Natural killer cell treated with Interleukin-12 subunit alpha and Interleukin-12 subunit beta and Interleukin-15 and Interleukin-18, amount 100 ng/mL, for 72 hours (primary cell): Measurements from ENCODE around the gene RRP15. TPM values are rescaled to one million over a fixed set of nuclear protein-coding genes. Genes with fewer than 3 reads are reported as not detected.

ENCODE experiments used
- ATAC-seq, 2 donors: fragments of 150-1000 bp; cut with Tn5 transposase in 1 of 2; sonication (Bioruptor Pico), chemical (Tn5 transposase) in 1 of 2; 2 replicates each; pipeline ENCODE4 v1.10.0; 2021
- DNase-seq: peaks from one replicate; pipeline ENCODE4 v3.0.0; 2022; ENCODE audit warnings: low spot score
- H3K27ac Mint-ChIP-seq, 2 donors: 1 replicate in 1 of 2; 2 replicates in 1 of 2; pipeline ENCODE4 v1.8.0; 2022; ENCODE audit warnings: mixed read lengths in 2 of 2, mild to moderate bottlenecking in 1 of 2, moderate library complexity in 1 of 2
- H3K27me3 Mint-ChIP-seq, 2 donors: 1 replicate in 1 of 2; 2 replicates in 1 of 2; pipeline ENCODE4 v1.8.0; 2022; ENCODE audit warnings: mixed read lengths in 2 of 2
- H3K36me3 Mint-ChIP-seq: one replicate; pipeline ENCODE4 v1.8.0; 2022; ENCODE audit warnings: mixed read lengths
- H3K4me1 Mint-ChIP-seq, 2 donors: 1 replicate in 1 of 2; 2 replicates in 1 of 2; pipeline ENCODE4 v1.8.0; 2022; ENCODE audit warnings: low read depth in 2 of 2, mixed read lengths in 2 of 2, mild to moderate bottlenecking in 1 of 2
- H3K4me3 Mint-ChIP-seq: one replicate; pipeline ENCODE4 v1.8.0; 2022; ENCODE audit warnings: mixed read lengths
- H3K9me3 Mint-ChIP-seq: 2 replicates; pipeline ENCODE4 v1.8.0; 2022; ENCODE audit warnings: mixed read lengths
- total RNA-seq, 2 donors: library from RNA; stranded (reverse); gene quantifications; one replicate each; pipeline ENCODE4 v1.2.3, GENCODE V29; 2022

RRP15 gene
- total RNA-seq, 2 donors from 2014 or later = 23.9 to 32.4 TPM

DNA sequence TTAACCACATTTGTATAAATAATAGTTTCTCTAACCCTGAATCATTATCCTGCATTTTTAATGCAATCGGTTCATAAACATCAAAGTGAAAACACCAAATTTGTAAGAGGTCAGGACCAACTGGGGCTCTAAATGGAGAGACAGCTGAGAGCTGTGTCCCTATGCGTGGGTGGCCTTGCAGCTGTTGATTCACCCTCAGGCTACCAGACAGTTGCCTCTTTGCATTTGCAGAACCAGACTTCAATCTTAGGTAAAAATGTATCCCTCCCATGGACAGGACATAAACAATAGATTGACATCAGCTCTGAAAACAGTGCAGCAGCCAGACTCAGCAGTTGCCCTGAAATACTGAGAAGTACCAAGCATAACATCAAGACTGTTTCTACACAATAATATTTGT lies 51.2 kb downstream of the RRP15 start:
- Mint-ChIP-seq H3K27ac (no peak overlapping the region), H3K9me3 (no peaks in the 10 kb centered on the region), H3K36me3 (no peaks in the 10 kb centered on the region), H3K4me1 (no peaks in the 10 kb centered on the region), H3K4me3 (no peak overlapping the region), H3K27me3 (no peaks in the 10 kb centered on the region)
- no peak for ATAC-seq
- DNase-seq = no peak

DNA sequence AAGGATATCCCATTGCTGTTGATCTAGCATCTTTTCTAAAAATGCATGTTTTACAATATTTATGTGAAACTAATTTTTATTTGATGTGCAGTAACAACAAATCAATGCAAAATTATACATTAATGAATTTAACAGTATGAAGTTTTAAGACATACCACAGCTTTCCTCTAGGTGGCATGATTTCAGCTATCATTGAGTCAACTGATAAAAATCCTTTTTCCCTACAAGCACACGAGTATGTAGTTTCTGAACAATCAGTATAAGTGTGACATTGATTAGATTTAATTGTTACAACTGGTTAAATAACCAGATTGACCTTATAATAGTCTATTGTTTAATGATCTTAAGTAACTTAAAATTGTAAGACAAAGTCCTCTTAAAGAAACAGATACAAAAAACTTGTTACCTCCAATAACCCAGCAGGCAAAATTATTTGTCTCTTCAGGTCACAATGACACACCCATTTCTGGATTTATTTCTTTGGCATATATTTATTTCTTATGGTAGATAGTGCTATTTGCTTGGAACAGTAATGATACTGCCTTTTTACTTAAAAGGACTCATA lies 54.3 kb downstream of the RRP15 start:
- Mint-ChIP-seq H3K4me1 (no peaks in the 10 kb centered on the region), H3K27me3 (peaks cover 0 to 7% of the 10 kb centered on the region in 2 donors), H3K36me3 (no peaks in the 10 kb centered on the region), H3K4me3 (no peak overlapping the region), H3K27ac (no peak overlapping the region), H3K9me3 (no peaks in the 10 kb centered on the region)
- DNase-seq (no peak), ATAC-seq (no peak)

DNA sequence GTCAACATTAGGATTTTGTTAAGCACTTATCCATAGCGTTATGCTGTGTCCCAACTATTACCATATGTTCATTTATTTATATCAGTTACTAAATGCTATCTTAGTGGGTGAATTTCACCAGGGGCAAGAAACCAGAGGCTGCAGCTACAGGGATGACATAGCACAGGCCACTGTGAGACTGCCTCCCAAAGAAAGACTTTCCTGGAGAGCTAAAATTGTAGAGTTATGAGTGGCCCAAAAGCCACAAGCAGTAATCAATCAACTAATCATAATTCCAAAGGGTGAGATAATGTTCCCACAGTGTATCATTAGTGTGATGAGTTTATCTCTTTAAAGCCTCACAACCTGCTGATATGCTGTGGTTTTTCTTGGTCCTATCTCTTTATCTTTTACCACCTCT lies 56.2 kb downstream of the RRP15 start:
- DNase-seq = no peak
- H3K36me3 Mint-ChIP-seq = no peaks in the 10 kb centered on the region
- peaks cover 3 to 5% of the 10 kb centered on the region in 2 donors for H3K4me1 Mint-ChIP-seq
- no peak overlapping the region for H3K4me3 Mint-ChIP-seq
- H3K27ac Mint-ChIP-seq = no peak overlapping the region
- no peak for ATAC-seq
- H3K27me3 Mint-ChIP-seq = peaks cover 4 to 12% of the 10 kb centered on the region in 2 donors
- no peaks in the 10 kb centered on the region for H3K9me3 Mint-ChIP-seq

DNA sequence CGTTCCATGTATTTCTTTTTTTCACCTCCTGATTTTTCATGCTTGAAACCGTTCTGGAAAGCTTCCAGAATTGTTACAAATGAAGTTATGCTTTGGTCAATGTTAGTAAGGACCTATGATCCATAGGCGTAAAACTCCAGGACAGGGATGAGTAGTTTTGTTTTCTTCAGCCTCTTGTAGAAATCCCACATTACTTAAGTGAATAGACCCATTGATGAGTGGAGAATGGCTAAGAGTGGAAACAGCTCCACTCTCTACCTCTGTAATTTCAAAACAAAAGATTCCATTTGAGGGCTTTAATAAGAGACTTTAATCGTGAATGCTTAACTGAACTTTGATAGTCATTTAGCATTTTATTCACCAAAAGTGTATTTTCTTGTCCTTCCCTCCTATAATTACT lies 57.0 kb downstream of the RRP15 start:
- H3K4me3 Mint-ChIP-seq = no peak overlapping the region
- peaks cover 11 to 20% of the 10 kb centered on the region in 2 donors for H3K27me3 Mint-ChIP-seq
- ATAC-seq (no peak), DNase-seq (no peak)
- H3K9me3 Mint-ChIP-seq = no peaks in the 10 kb centered on the region
- no peaks in the 10 kb centered on the region for H3K36me3 Mint-ChIP-seq
- peaks cover 11 to 13% of the 10 kb centered on the region in 2 donors for H3K4me1 Mint-ChIP-seq
- no peak overlapping the region for H3K27ac Mint-ChIP-seq

DNA sequence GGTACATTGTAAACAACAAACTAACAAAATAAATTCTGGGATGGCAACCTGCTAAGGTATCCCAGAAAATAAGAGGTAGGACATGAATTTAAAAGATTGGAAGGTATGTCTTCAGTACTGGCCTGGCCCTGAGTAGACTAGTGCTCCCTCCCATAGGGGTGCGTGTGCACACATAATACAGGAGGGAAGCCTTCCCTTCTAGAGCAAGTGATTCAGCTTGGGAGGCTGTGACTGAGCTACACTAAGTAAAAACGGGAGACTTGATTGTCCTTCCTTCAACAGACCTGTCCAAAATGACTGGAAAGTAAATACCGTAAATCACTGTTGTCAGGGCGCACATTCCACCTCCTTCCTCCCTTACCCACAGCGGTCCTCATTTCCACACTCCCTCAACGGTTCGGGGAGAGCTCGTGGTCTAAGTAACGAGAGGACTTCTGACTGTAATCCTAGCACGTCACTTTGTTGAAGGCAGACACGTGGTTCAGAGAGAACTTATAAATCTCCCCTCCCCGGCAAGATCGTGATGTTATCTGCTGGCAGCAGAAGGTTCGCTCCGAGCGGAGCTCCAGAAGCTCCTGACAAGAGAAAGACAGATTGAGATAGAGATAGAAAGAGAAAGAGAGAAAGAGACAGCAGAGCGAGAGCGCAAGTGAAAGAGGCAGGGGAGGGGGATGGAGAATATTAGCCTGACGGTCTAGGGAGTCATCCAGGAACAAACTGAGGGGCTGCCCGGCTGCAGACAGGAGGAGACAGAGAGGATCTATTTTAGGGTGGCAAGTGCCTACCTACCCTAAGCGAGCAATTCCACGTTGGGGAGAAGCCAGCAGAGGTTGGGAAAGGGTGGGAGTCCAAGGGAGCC lies 60.0 kb downstream of the RRP15 start, which contains the start of gene TGFB2:
TSS of gene TGFB2 (plus strand) at position 523 of the 859 bp plus-strand sequence. CDS start 1,366 bp downstream, outside the sequence.
- H3K27me3 Mint-ChIP-seq = peaks cover 32 to 44% of the 10 kb centered on the region in 2 donors
- peaks cover 15 to 16% of the 10 kb centered on the region in 2 donors for H3K4me1 Mint-ChIP-seq
- ATAC-seq (peak; percentile 47 to 65), DNase-seq (no peak)
- no peak within 1 kb of the TSS for H3K27ac Mint-ChIP-seq
- H3K9me3 Mint-ChIP-seq = no peaks in the 10 kb centered on the region
- H3K4me3 Mint-ChIP-seq = no peak within 1 kb of the TSS
- H3K36me3 Mint-ChIP-seq = no peaks in the 10 kb centered on the region

DNA sequence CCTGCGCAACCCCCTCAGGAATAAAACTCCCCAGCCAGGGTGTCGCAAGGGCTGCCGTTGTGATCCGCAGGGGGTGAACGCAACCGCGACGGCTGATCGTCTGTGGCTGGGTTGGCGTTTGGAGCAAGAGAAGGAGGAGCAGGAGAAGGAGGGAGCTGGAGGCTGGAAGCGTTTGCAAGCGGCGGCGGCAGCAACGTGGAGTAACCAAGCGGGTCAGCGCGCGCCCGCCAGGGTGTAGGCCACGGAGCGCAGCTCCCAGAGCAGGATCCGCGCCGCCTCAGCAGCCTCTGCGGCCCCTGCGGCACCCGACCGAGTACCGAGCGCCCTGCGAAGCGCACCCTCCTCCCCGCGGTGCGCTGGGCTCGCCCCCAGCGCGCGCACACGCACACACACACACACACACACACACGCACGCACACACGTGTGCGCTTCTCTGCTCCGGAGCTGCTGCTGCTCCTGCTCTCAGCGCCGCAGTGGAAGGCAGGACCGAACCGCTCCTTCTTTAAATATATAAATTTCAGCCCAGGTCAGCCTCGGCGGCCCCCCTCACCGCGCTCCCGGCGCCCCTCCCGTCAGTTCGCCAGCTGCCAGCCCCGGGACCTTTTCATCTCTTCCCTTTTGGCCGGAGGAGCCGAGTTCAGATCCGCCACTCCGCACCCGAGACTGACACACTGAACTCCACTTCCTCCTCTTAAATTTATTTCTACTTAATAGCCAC lies 60.7 kb downstream of the RRP15 start:
- H3K27me3 Mint-ChIP-seq = peaks cover 32 to 47% of the 10 kb centered on the region in 2 donors
- no peak overlapping the region for H3K27ac Mint-ChIP-seq
- H3K9me3 Mint-ChIP-seq = no peaks in the 10 kb centered on the region
- no peak overlapping the region for H3K4me3 Mint-ChIP-seq
- H3K4me1 Mint-ChIP-seq = peaks cover 15 to 16% of the 10 kb centered on the region in 2 donors
- ATAC-seq (peak; percentile 70 to 72), DNase-seq (no peak)
- H3K36me3 Mint-ChIP-seq = no peaks in the 10 kb centered on the region

DNA sequence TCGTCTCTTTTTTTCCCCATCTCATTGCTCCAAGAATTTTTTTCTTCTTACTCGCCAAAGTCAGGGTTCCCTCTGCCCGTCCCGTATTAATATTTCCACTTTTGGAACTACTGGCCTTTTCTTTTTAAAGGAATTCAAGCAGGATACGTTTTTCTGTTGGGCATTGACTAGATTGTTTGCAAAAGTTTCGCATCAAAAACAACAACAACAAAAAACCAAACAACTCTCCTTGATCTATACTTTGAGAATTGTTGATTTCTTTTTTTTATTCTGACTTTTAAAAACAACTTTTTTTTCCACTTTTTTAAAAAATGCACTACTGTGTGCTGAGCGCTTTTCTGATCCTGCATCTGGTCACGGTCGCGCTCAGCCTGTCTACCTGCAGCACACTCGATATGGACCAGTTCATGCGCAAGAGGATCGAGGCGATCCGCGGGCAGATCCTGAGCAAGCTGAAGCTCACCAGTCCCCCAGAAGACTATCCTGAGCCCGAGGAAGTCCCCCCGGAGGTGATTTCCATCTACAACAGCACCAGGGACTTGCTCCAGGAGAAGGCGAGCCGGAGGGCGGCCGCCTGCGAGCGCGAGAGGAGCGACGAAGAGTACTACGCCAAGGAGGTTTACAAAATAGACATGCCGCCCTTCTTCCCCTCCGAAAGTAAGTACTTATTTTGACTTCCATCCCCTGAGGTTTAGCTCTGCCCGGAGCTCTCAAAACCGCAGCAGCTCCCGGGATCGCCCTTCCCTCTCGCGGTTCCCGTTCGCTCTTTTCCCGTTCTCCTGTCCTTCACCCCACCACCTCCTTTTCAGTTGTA lies 61.5 kb downstream of the RRP15 start:
- DNase-seq (no peak), ATAC-seq (no peak)
- no peak overlapping the region for H3K4me3 Mint-ChIP-seq
- H3K27me3 Mint-ChIP-seq = peaks cover 32 to 52% of the 10 kb centered on the region in 2 donors
- no peaks in the 10 kb centered on the region for H3K36me3 Mint-ChIP-seq
- no peaks in the 10 kb centered on the region for H3K9me3 Mint-ChIP-seq
- peaks cover 15 to 22% of the 10 kb centered on the region in 2 donors for H3K4me1 Mint-ChIP-seq
- no peak overlapping the region for H3K27ac Mint-ChIP-seq

DNA sequence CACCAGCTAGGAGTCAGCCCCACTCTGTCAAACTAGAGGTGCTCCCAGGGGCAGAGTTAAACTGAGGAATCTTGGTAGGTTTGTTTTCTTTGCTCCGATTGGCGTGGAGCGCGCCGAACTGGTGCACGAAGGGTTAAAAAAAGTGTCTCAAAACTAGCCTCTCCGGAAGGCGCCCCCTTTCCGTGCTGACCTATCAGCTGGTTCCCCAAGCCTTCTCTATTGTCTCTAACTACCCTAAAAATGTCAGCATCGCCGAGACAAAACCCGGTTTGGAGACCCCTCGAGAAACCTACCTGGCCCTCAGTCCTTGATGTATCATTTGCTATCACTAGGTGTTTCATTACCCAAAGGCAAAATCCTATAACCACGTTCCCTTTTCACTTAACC lies 62.2 kb downstream of the RRP15 start:
- Mint-ChIP-seq H3K4me1 (peaks cover 15 to 25% of the 10 kb centered on the region in 2 donors), H3K9me3 (no peaks in the 10 kb centered on the region), H3K36me3 (no peaks in the 10 kb centered on the region), H3K27me3 (peaks cover 32 to 52% of the 10 kb centered on the region in 2 donors), H3K27ac (no peak overlapping the region), H3K4me3 (no peak overlapping the region)
- DNase-seq (no peak), ATAC-seq (no peak)

DNA sequence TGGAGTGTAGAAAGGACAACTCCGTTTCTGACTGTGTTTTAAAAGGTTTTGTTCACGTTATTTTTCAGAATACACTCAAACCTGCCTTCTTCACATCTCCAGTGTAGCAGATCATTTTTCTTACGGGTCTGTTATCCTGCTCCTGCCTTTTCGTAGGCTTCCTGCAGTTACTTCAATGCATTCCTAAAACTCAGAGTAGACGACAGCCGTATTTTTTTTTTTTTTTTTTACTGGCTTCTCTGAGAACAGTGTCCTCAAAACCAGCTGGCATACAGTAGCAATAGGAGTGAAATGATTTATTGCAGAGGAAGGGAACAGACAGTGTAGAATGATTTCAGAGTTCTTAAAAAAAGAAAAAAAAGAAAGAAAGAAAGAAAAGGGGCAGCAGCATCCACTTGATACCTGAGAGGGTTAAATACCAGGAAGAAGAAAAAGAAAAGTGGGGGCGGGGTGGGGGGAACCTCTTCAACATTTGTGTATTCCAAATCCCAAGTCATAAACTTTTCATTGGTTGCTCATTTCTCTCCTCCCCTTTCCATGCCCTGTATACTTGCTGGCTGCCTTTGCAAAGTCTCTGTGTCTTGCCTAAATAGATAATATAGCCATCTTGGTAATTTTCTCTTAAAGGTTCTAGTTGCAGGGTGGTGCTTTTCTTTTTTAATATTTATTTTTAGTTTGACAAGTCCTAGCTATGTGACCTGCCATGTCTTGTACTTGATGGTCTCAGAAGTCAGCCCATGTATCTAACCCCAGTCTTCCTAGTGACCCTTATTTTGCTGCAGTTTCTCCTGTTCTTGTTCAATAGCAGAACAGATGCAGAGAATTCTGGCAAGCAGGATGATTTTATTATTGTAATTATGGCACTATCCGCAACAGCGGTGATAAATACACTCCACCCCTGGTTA lies 62.9 kb downstream of the RRP15 start:
- H3K4me3 Mint-ChIP-seq = no peak overlapping the region
- peaks cover 32 to 47% of the 10 kb centered on the region in 2 donors for H3K27me3 Mint-ChIP-seq
- ATAC-seq (no peak), DNase-seq (no peak)
- H3K4me1 Mint-ChIP-seq = peaks cover 15 to 25% of the 10 kb centered on the region in 2 donors
- H3K9me3 Mint-ChIP-seq = no peaks in the 10 kb centered on the region
- H3K27ac Mint-ChIP-seq = no peak overlapping the region
- H3K36me3 Mint-ChIP-seq = no peaks in the 10 kb centered on the region

DNA sequence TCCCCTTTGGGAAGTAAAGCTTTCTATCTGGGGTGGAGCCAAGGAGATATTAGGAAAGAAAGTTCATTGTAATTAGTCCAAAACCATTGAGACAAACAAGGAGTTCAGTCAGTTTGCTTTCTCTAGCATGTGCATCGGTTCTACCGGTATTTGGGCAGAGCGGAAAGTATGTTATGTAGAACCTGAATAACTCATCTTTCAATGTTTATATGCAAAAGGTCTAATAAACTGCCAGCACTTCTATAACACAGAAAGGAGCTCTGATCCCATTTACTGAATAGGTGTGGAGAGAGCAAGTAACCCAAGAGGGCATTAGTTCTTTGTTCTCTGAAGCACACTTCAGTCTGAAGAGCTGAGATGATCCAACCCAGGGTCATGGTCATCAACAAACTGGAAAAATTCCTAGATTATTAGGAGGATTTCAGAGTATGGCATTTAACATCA lies 63.6 kb downstream of the RRP15 start:
- Mint-ChIP-seq H3K36me3 (no peaks in the 10 kb centered on the region), H3K27ac (no peak overlapping the region), H3K4me3 (no peak overlapping the region), H3K9me3 (no peaks in the 10 kb centered on the region), H3K4me1 (peaks cover 15 to 25% of the 10 kb centered on the region in 2 donors), H3K27me3 (peaks cover 32 to 45% of the 10 kb centered on the region in 2 donors)
- ATAC-seq (no peak), DNase-seq (no peak)

DNA sequence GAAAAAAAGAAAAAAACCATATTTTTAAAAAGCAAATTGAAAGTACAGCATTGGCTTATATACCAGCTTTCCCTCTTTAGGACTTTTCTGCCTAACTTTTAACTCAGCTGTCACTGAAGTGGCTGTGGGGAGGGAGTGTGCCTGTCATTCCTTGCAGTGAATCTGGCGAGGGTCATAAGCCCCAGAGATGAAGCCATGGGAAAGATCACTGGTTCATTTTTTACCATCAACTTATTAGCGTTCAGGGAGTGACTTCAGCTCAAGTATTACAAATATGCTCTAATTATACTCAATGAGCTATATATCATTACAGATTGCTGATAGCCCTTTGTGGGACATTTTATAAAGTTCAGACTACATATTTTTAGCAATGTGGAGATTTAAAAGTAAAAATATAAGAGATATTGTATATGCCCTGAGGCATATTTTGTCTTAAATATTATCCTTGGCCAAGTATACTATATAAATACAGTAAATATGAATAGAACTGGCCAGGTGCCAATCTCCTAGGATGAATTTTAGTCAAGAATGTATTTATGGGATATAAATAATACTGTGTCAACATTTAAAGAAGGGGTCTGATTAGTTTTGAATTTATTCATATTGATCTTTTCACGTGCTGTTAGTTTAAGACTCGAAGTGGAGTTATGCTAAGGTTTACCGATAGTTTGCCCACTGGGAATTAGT lies 64.4 kb downstream of the RRP15 start:
- no peak for DNase-seq
- no peak for ATAC-seq
- no peak overlapping the region for H3K4me3 Mint-ChIP-seq
- peaks cover 15 to 25% of the 10 kb centered on the region in 2 donors for H3K4me1 Mint-ChIP-seq
- H3K36me3 Mint-ChIP-seq = no peaks in the 10 kb centered on the region
- peaks cover 35 to 45% of the 10 kb centered on the region in 2 donors for H3K27me3 Mint-ChIP-seq
- H3K27ac Mint-ChIP-seq = no peak overlapping the region
- H3K9me3 Mint-ChIP-seq = no peaks in the 10 kb centered on the region

DNA sequence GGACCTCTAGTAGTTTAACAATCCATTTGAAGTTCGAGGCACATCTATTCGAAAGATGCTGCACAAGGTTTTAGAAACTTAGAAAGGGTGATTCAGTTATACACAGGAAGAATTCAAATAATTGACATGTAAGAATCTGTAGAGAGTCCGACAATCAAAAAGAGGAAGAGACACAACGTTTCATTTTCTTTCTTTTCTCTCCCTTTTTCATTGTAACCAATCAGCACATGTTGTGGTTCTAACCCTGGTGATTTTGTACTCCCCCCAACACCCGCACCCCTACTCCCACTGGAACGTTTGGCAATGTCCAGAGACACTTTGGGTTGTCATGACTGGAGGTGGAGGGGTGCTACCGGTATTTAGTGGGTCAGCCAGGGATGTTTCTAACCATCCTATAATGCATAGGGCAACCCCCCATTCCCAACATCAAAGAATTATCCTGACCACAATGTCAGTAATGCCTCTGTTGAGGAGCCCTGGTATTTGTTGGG lies 65.0 kb downstream of the RRP15 start:
- peaks cover 15 to 25% of the 10 kb centered on the region in 2 donors for H3K4me1 Mint-ChIP-seq

More for the DNA sequence above, 65.0 kb downstream of the RRP15 start:
- no peaks in the 10 kb centered on the region for H3K9me3 Mint-ChIP-seq
- no peak for DNase-seq
- no peak overlapping the region for H3K4me3 Mint-ChIP-seq
- no peak overlapping the region for H3K27ac Mint-ChIP-seq
- peaks cover 35 to 45% of the 10 kb centered on the region in 2 donors for H3K27me3 Mint-ChIP-seq
- no peaks in the 10 kb centered on the region for H3K36me3 Mint-ChIP-seq
- ATAC-seq = no peak
